MM.1S (cell line): ENCODE data around the gene RERE.

Experiments
- EZH2phosphoT487 ChIP-seq: fragments of 300-600 bp; sonication (generic); IDR thresholded peaks from 2 replicates; pipeline ENCODE4 v1.6.1; 2018; ENCODE audit warnings: antibody characterized with exemption, low read length
- TF ChIP-seq, protein P1 (sequence below): fragments of 300-600 bp; sonication (generic); IDR thresholded peaks from 2 replicates; pipeline ENCODE4 v1.5.1; 2016; ENCODE audit warnings: antibody characterized with exemption, low read length, mixed read lengths

DNA sequence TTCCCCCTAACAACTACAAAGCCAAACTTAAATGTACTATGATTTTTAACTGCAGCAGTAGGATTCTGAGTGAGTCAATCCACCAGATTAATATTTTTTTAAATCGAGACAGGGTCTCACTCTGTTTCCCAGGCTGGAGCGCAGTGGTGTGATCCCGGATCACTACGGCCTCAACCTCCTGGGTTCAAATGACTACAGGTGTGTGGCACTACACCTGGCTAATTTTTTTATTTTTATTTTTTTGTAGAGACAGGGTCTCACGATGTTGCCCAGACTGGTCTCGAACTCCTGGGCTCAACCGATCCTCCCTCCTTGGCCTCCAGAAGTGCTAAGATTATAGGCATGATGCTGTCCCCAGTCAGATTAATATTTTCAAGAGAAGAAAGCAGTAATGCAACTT, 411.4 kb downstream of the RERE start:
- TF ChIP-seq, protein P1, sequence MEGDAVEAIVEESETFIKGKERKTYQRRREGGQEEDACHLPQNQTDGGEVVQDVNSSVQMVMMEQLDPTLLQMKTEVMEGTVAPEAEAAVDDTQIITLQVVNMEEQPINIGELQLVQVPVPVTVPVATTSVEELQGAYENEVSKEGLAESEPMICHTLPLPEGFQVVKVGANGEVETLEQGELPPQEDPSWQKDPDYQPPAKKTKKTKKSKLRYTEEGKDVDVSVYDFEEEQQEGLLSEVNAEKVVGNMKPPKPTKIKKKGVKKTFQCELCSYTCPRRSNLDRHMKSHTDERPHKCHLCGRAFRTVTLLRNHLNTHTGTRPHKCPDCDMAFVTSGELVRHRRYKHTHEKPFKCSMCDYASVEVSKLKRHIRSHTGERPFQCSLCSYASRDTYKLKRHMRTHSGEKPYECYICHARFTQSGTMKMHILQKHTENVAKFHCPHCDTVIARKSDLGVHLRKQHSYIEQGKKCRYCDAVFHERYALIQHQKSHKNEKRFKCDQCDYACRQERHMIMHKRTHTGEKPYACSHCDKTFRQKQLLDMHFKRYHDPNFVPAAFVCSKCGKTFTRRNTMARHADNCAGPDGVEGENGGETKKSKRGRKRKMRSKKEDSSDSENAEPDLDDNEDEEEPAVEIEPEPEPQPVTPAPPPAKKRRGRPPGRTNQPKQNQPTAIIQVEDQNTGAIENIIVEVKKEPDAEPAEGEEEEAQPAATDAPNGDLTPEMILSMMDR, result no peak
- no peak for TF ChIP-seq EZH2phosphoT487
